ENCODE results near the gene SPATA6. TPM values are rescaled to one million over a fixed set of nuclear protein-coding genes. Genes with fewer than 3 reads are reported as not detected.

The SPATA6 gene
- total RNA-seq, 1 donor from 2014 or later, result 1.8 TPM

GRCh38 chr1:48422009-48422408 is 50.0 kb downstream of the SPATA6 start:
- no peak for TF ChIP-seq CTCF (conservative IDR thresholded peaks at IDR 0.05; ENCODE audit: low read depth, low read length)
- no peak overlapping the region for H3K4me3 ChIP-seq (ENCODE audit: low read depth, low read length)
- DNase-seq (ENCODE audit: low read depth), result no peak

GRCh38 chr1:48418742-48419141 is 53.3 kb downstream of the SPATA6 start:
- no peak overlapping the region for H3K4me3 ChIP-seq (ENCODE audit: low read depth, low read length)
- no peak for TF ChIP-seq CTCF (conservative IDR thresholded peaks at IDR 0.05; ENCODE audit: low read depth, low read length)
- no peak for DNase-seq (ENCODE audit: low read depth)

- no peak for DNase-seq (ENCODE audit: low read depth)
- H3K4me3 ChIP-seq (ENCODE audit: low read depth, low read length), result no peak overlapping the region
- TF ChIP-seq CTCF (conservative IDR thresholded peaks at IDR 0.05; ENCODE audit: low read depth, low read length), result no peak
Measured at GRCh38 chr1:48415050-48415449, 57.0 kb downstream of the SPATA6 start.

- no peak for DNase-seq (ENCODE audit: low read depth)
- TF ChIP-seq CTCF (conservative IDR thresholded peaks at IDR 0.05; ENCODE audit: low read depth, low read length), result no peak
- H3K4me3 ChIP-seq (ENCODE audit: low read depth, low read length), result no peak overlapping the region
Measured at GRCh38 chr1:48414264-48414663, 57.7 kb downstream of the SPATA6 start.

- H3K4me3 ChIP-seq (ENCODE audit: low read depth, low read length), result no peak overlapping the region
- DNase-seq (ENCODE audit: low read depth), result no peak
- no peak for TF ChIP-seq CTCF (conservative IDR thresholded peaks at IDR 0.05; ENCODE audit: low read depth, low read length)
Measured at GRCh38 chr1:48405940-48406339, 66.1 kb downstream of the SPATA6 start.

- DNase-seq (ENCODE audit: low read depth), result no peak
- no peak overlapping the region for H3K4me3 ChIP-seq (ENCODE audit: low read depth, low read length)
- TF ChIP-seq CTCF (conservative IDR thresholded peaks at IDR 0.05; ENCODE audit: low read depth, low read length), result no peak
Measured at GRCh38 chr1:48405400-48405799, 66.6 kb downstream of the SPATA6 start.

GRCh38 chr1:48402599-48402998 is 69.4 kb downstream of the SPATA6 start:
- H3K4me3 ChIP-seq (ENCODE audit: low read depth, low read length), result no peak overlapping the region
- DNase-seq (ENCODE audit: low read depth), result no peak
- TF ChIP-seq CTCF (conservative IDR thresholded peaks at IDR 0.05; ENCODE audit: low read depth, low read length), result no peak
